Endothelial cell (in vitro differentiated cells): ENCODE measurements around the gene DACH1. TPM values are rescaled to one million over a fixed set of nuclear protein-coding genes. Genes with fewer than 3 reads are reported as not detected.

Experiments
- DNase-seq: peaks from one replicate; pipeline ENCODE4 v3.0.0; 2021; ENCODE audit warnings: low spot score
- H3K27ac Mint-ChIP-seq: one replicate; pipeline ENCODE4 v1.8.0; 2021; ENCODE audit warnings: mixed read lengths, inconsistent platforms; ENCODE audit not compliant: unreplicated experiment
- H3K27me3 Mint-ChIP-seq: one replicate; pipeline ENCODE4 v1.8.0; 2021; ENCODE audit warnings: mild to moderate bottlenecking, moderate library complexity, mixed read lengths, inconsistent platforms; ENCODE audit not compliant: unreplicated experiment
- H3K36me3 Mint-ChIP-seq: one replicate; pipeline ENCODE4 v1.8.0; 2021; ENCODE audit warnings: mild to moderate bottlenecking, low read depth, mixed read lengths, inconsistent platforms; ENCODE audit not compliant: unreplicated experiment
- H3K4me1 Mint-ChIP-seq: one replicate; pipeline ENCODE4 v1.8.0; 2021; ENCODE audit warnings: mild to moderate bottlenecking, mixed read lengths, inconsistent platforms; ENCODE audit not compliant: unreplicated experiment
- H3K4me3 Mint-ChIP-seq: one replicate; pipeline ENCODE4 v1.8.0; 2021; ENCODE audit warnings: mild to moderate bottlenecking, mixed read lengths, inconsistent platforms; ENCODE audit not compliant: unreplicated experiment
- H3K9me3 Mint-ChIP-seq: one replicate; pipeline ENCODE4 v1.8.0; 2021; ENCODE audit warnings: mixed read lengths, inconsistent platforms; ENCODE audit not compliant: unreplicated experiment
- total RNA-seq: library from RNA; stranded (reverse); fragmentation: NEBNext Ultra II Directional; extraction: Animal tissue kit (Norgen Biotek cat#: 25700); gene quantifications from one replicate; pipeline ENCODE4 v1.2.1, GENCODE V29; 2021; ENCODE audit not compliant: unreplicated experiment
- TF ChIP-seq, protein P1 (sequence below): fragments of 200-600 bp; sonication (generic); IDR thresholded peaks from one replicate; pipeline ENCODE4 v1.5.0; 2021; ENCODE audit warnings: antibody characterized with exemption; ENCODE audit not compliant: unreplicated experiment

The DACH1 gene
- total RNA-seq, 1 donor from 2014 or later = 36.4 TPM

GRCh38 chr13:71773531-71773930, 93.5 kb downstream of the DACH1 start:
- Mint-ChIP-seq H3K27ac (no peak overlapping the region), H3K4me1 (peaks cover 11% of the 10 kb centered on the region), H3K4me3 (no peak overlapping the region), H3K36me3 (no peaks in the 10 kb centered on the region), H3K9me3 (no peaks in the 10 kb centered on the region), H3K27me3 (no peaks in the 10 kb centered on the region)
- no peak for DNase-seq
- TF ChIP-seq, protein P1, sequence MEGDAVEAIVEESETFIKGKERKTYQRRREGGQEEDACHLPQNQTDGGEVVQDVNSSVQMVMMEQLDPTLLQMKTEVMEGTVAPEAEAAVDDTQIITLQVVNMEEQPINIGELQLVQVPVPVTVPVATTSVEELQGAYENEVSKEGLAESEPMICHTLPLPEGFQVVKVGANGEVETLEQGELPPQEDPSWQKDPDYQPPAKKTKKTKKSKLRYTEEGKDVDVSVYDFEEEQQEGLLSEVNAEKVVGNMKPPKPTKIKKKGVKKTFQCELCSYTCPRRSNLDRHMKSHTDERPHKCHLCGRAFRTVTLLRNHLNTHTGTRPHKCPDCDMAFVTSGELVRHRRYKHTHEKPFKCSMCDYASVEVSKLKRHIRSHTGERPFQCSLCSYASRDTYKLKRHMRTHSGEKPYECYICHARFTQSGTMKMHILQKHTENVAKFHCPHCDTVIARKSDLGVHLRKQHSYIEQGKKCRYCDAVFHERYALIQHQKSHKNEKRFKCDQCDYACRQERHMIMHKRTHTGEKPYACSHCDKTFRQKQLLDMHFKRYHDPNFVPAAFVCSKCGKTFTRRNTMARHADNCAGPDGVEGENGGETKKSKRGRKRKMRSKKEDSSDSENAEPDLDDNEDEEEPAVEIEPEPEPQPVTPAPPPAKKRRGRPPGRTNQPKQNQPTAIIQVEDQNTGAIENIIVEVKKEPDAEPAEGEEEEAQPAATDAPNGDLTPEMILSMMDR = no peak

DNA sequence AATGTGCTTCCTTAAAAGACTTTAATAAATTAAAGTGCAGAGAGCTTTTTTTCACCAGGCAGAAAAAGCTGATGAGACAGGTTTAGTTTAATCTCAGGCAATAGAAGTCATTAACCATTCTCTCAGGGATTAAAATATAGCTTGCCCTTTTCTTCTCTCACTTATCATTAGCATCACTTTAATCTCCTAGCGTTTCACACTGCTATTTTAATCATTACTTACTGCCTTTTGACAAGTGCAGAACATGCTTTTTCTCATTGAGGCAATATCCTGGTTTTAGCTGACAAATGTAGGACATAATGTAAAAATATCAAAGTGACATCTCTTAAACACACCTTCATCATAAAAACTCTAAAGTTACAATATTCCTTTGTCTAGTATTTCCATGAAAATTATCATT, 94.6 kb downstream of the DACH1 start:
- TF ChIP-seq, protein P1 = no peak
- no peaks in the 10 kb centered on the region for H3K27me3 Mint-ChIP-seq
- H3K9me3 Mint-ChIP-seq = no peaks in the 10 kb centered on the region
- no peak overlapping the region for H3K27ac Mint-ChIP-seq
- H3K4me3 Mint-ChIP-seq = no peak overlapping the region
- H3K4me1 Mint-ChIP-seq = peaks cover 11% of the 10 kb centered on the region
- DNase-seq = no peak
- H3K36me3 Mint-ChIP-seq = no peaks in the 10 kb centered on the region

- Mint-ChIP-seq H3K36me3 (no peaks in the 10 kb centered on the region), H3K27me3 (no peaks in the 10 kb centered on the region), H3K9me3 (no peaks in the 10 kb centered on the region), H3K4me1 (peaks cover 4% of the 10 kb centered on the region), H3K27ac (no peak overlapping the region), H3K4me3 (no peak overlapping the region)
- no peak for DNase-seq
- TF ChIP-seq, protein P1 = no peak
Observed at GRCh38 chr13:71771144-71771543, 95.9 kb downstream of the DACH1 start.

DNA sequence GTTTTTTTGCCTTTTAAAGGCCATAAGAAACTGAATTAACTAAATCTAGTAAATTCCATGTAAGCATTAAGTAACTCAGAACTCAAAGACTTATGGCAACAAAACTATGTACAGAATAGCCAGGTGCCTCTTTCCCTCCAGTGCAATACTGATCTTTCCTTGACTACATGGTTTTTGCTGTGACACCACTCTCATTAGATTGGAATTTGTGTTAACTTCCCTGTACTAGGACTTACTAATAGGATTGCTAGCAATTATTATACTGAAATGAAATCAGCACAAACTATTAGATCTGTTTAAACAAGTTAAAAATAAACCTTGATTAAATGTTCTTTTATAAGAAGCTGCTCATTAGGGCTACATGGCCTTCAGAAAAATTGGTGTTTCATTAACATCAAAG, 96.3 kb downstream of the DACH1 start:
- Mint-ChIP-seq H3K4me3 (no peak overlapping the region), H3K27ac (no peak overlapping the region), H3K27me3 (no peaks in the 10 kb centered on the region), H3K9me3 (no peaks in the 10 kb centered on the region), H3K4me1 (no peaks in the 10 kb centered on the region), H3K36me3 (no peaks in the 10 kb centered on the region)
- TF ChIP-seq, protein P1 = no peak
- no peak for DNase-seq

DNA sequence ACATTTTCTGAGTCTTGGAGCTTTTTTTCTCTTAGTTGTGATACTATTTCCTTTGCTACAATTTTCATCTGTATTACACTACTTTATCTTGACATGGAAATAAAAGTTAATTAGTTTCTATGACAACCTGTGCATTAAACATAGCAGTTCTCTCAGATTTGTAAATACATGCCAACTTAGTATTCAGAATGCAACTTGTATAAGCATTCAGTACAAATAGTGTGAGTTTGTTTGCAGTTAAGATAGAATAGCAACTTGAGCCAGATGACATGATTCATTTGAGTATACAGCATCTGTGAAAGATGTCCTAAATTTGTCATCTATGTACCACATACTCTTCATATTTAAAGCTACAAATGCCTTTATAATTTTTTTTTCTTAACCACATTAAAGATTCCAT, 98.1 kb downstream of the DACH1 start:
- no peak overlapping the region for H3K27ac Mint-ChIP-seq
- peaks cover 9% of the 10 kb centered on the region for H3K4me1 Mint-ChIP-seq
- TF ChIP-seq, protein P1 = no peak
- H3K4me3 Mint-ChIP-seq = no peak overlapping the region
- DNase-seq = no peak
- no peaks in the 10 kb centered on the region for H3K27me3 Mint-ChIP-seq
- H3K9me3 Mint-ChIP-seq = no peaks in the 10 kb centered on the region
- H3K36me3 Mint-ChIP-seq = no peaks in the 10 kb centered on the region
